H1 (cell line): ENCODE data around the gene PRR33. TPM values are rescaled to one million over a fixed set of nuclear protein-coding genes. Genes with fewer than 3 reads are reported as not detected.

Source experiments
- CTCF ChIA-PET: fragments of 300-600 bp; sonication (Branson Sonifier 250); formaldehyde crosslinking; loops from one replicate; lab custom pipeline; 2021; ENCODE audit not compliant: partially characterized antibody; lab: Charles Lee
- POLR2A ChIA-PET: fragments of 300-600 bp; sonication (Branson Sonifier 250); formaldehyde crosslinking; loops from one replicate; lab custom pipeline; 2021; ENCODE audit warnings: inconsistent platforms; ENCODE audit not compliant: partially characterized antibody; lab: Charles Lee
- DNase-seq, 2 experiments: peaks; one replicate each; pipeline versions ENCODE4 v3.0.0 to v3.0.0-alpha.2; 2010 to 2022; ENCODE audit warnings: low spot score in 2 of 2, low read depth in 1 of 2, mixed read lengths in 1 of 2
- FAIRE-seq: peaks from 2 replicates; lab custom pipeline; 2011; peaks lifted over from hg19 to GRCh38; lab: Jason Lieb, UNC
- H2AFZ ChIP-seq: 2 replicates; pipeline ENCODE4 v1.8.1; 2012; ENCODE audit warnings: low read length, inconsistent platforms
- H2AK5ac ChIP-seq: 2 replicates; pipeline ENCODE4 v1.6.1; 2013; ENCODE audit warnings: low read depth, low read length
- H2BK120ac ChIP-seq: replicated peaks from 2 replicates; pipeline ENCODE3; 2013; ENCODE audit warnings: low read depth, low read length, inconsistent platforms
- H2BK12ac ChIP-seq: 2 replicates; pipeline ENCODE4 v1.6.1; 2013; ENCODE audit warnings: low read depth, low read length
- H2BK15ac ChIP-seq: 2 replicates; pipeline ENCODE4 v1.6.1; 2013; ENCODE audit warnings: low read length
- H2BK20ac ChIP-seq: 2 replicates; pipeline ENCODE4 v1.6.1; 2013; ENCODE audit warnings: low read length
- H2BK5ac ChIP-seq: 2 replicates; pipeline ENCODE4 v1.6.1; 2013; ENCODE audit warnings: low read depth, low read length
- H3K14ac ChIP-seq: 2 replicates; pipeline ENCODE4 v1.6.1; 2013; ENCODE audit warnings: inconsistent platforms; ENCODE audit not compliant: insufficient read length
- H3K18ac ChIP-seq: 2 replicates; pipeline ENCODE4 v1.6.1; 2013; ENCODE audit warnings: low read length; ENCODE audit errors: extremely low read depth
- H3K23ac ChIP-seq: 2 replicates; pipeline ENCODE4 v1.6.1; 2013; ENCODE audit warnings: inconsistent platforms; ENCODE audit not compliant: insufficient read length
- H3K23me2 ChIP-seq: 2 replicates; pipeline ENCODE4 v1.6.1; 2013; ENCODE audit warnings: low read depth, low read length
- H3K27ac ChIP-seq: 2 replicates; pipeline ENCODE4 v1.6.1; 2011; ENCODE audit warnings: low read depth, low read length, inconsistent platforms
- H3K27me3 ChIP-seq, 4 experiments: replicated peaks in 1 of 4; 1 replicate in 1 of 4; 2 replicates in 3 of 4; pipeline versions ENCODE4 v1.6.1 to v1.8.1; 2011 to 2013; ENCODE audit warnings: low read length in 3 of 4, mild to moderate bottlenecking in 3 of 4, inconsistent platforms in 2 of 4, mixed read lengths in 2 of 4, moderate library complexity in 1 of 4; ENCODE audit not compliant: control insufficient read depth in 3 of 4, insufficient read depth in 3 of 4; ENCODE audit errors: extremely low read depth in 1 of 4
- H3K36me3 ChIP-seq, 4 experiments: 2 replicates each; pipeline versions ENCODE4 v1.6.1 to v1.8.1; 2011 to 2013; ENCODE audit warnings: mild to moderate bottlenecking in 4 of 4, low read length in 3 of 4, moderate library complexity in 2 of 4, control low read depth in 1 of 4, inconsistent platforms in 1 of 4; ENCODE audit not compliant: insufficient read depth in 4 of 4, control insufficient read depth in 2 of 4
- H3K4ac ChIP-seq: replicated peaks from 2 replicates; pipeline ENCODE3; 2013; ENCODE audit warnings: low read length, low read depth, mixed read lengths, inconsistent platforms; ENCODE audit not compliant: insufficient read length
- H3K4me1 ChIP-seq, 4 experiments: replicated peaks in 1 of 4; 1 replicate in 1 of 4; 2 replicates in 3 of 4; pipeline versions ENCODE4 v1.6.1 to v1.8.1; 2011 to 2013; ENCODE audit warnings: low read length in 3 of 4, inconsistent platforms in 2 of 4, mixed read lengths in 1 of 4; ENCODE audit not compliant: insufficient read depth in 4 of 4, control insufficient read depth in 3 of 4
- H3K4me2 ChIP-seq, 2 experiments: 2 replicates each; pipeline versions ENCODE4 v1.6.1 to v1.8.1; 2011 to 2013; ENCODE audit warnings: low read depth in 2 of 2, low read length in 2 of 2, control low read depth in 1 of 2, inconsistent platforms in 1 of 2, mild to moderate bottlenecking in 1 of 2; ENCODE audit not compliant: insufficient read depth in 1 of 2
- H3K4me3 ChIP-seq, 4 experiments: fragments of 200-600, 300-600 bp in 1 of 4; sonication (generic), shearing (Covaris generic), sonication (Bioruptor Twin) in 1 of 4; 2 replicates each; pipeline versions ENCODE4 v1.5.1 to v1.8.1; 2011 to 2016; ENCODE audit warnings: low read length in 4 of 4, low read depth in 3 of 4, control low read depth in 2 of 4, inconsistent platforms in 2 of 4, mild to moderate bottlenecking in 2 of 4, mixed read lengths in 1 of 4, moderate library complexity in 1 of 4; ENCODE audit not compliant: insufficient read depth in 2 of 4; ENCODE audit errors: extremely low read depth in 1 of 4
- H3K56ac ChIP-seq: replicated peaks from 2 replicates; pipeline ENCODE3; 2013; ENCODE audit warnings: low read depth, mild to moderate bottlenecking, mixed read lengths, low read length, inconsistent platforms; ENCODE audit not compliant: insufficient read length
- H3K79me1 ChIP-seq: 2 replicates; pipeline ENCODE4 v1.6.1; 2013; ENCODE audit warnings: low read depth, low read length, control low read depth
- H3K79me2 ChIP-seq, 2 experiments: 2 replicates each; pipeline versions ENCODE4 v1.6.1 to v1.8.1; 2012 to 2013; ENCODE audit warnings: low read length in 2 of 2, mild to moderate bottlenecking in 2 of 2, inconsistent platforms in 1 of 2; ENCODE audit not compliant: insufficient read depth in 2 of 2, control insufficient read depth in 1 of 2
- H3K9ac ChIP-seq, 4 experiments: replicated peaks in 1 of 4; 1 replicate in 1 of 4; 2 replicates in 3 of 4; pipeline versions ENCODE4 v1.6.1 to v1.8.1; 2011 to 2013; ENCODE audit warnings: low read depth in 3 of 4, low read length in 3 of 4, control low read depth in 2 of 4, mild to moderate bottlenecking in 2 of 4, moderate library complexity in 2 of 4, inconsistent platforms in 1 of 4; ENCODE audit errors: extremely low read depth in 1 of 4
- H3K9me3 ChIP-seq, 2 experiments: 2 replicates each; pipeline versions ENCODE4 v1.6.1 to v1.8.1; 2012 to 2013; ENCODE audit warnings: mild to moderate bottlenecking in 2 of 2, moderate library complexity in 2 of 2, control low read depth in 1 of 2, inconsistent platforms in 1 of 2, low read depth in 1 of 2, low read length in 1 of 2, mixed read lengths in 1 of 2; ENCODE audit not compliant: insufficient read depth in 2 of 2
- H4K20me1 ChIP-seq, 2 experiments: replicated peaks in 1 of 2; 2 replicates each; pipeline versions ENCODE3 to v1.8.1; 2011 to 2013; ENCODE audit warnings: inconsistent platforms in 2 of 2, low read length in 2 of 2, mild to moderate bottlenecking in 1 of 2; ENCODE audit not compliant: insufficient read depth in 2 of 2, control insufficient read depth in 1 of 2
- H4K5ac ChIP-seq: 2 replicates; pipeline ENCODE4 v1.6.1; 2013; ENCODE audit warnings: low read length, low read depth, mixed read lengths, inconsistent platforms; ENCODE audit not compliant: insufficient read length
- H4K8ac ChIP-seq: 2 replicates; pipeline ENCODE4 v1.8.0; 2013; ENCODE audit warnings: mild to moderate bottlenecking, moderate library complexity, low read length, inconsistent platforms; ENCODE audit not compliant: insufficient read depth; ENCODE audit errors: extremely low read depth
- H4K91ac ChIP-seq: replicated peaks from 2 replicates; pipeline ENCODE3; 2013; ENCODE audit warnings: low read length, mixed read lengths, inconsistent platforms; ENCODE audit not compliant: insufficient read length
- BCL11A ChIP-seq, 2 experiments: IDR thresholded peaks; one replicate each; pipeline ENCODE4 v1.6.1; 2011; ENCODE audit warnings: low read depth in 2 of 2, low read length in 2 of 2, mild to moderate bottlenecking in 2 of 2
- FOSL1 ChIP-seq: IDR thresholded peaks from 2 replicates; pipeline ENCODE4 v1.6.1; 2011; ENCODE audit warnings: mild to moderate bottlenecking, low read depth, low read length, moderate library complexity; ENCODE audit not compliant: insufficient read depth
- GABPA ChIP-seq: IDR thresholded peaks from 2 replicates; pipeline ENCODE4 v1.6.1; 2011; ENCODE audit warnings: mild to moderate bottlenecking, low read length, moderate library complexity, borderline replicate concordance; ENCODE audit not compliant: insufficient read depth
- KDM1A ChIP-seq: fragments of 200-600, 300-600 bp; sonication (generic); IDR thresholded peaks from 2 replicates; pipeline ENCODE4 v1.7.1; 2016; ENCODE audit warnings: mild to moderate bottlenecking, low read length, borderline replicate concordance
- KDM4A ChIP-seq: IDR thresholded peaks from one replicate; pipeline ENCODE4 v1.7.1; 2012; ENCODE audit warnings: low read depth, mild to moderate bottlenecking, moderate library complexity, low read length, inconsistent platforms; ENCODE audit not compliant: severe bottlenecking
- NANOG ChIP-seq: IDR thresholded peaks from 2 replicates; pipeline ENCODE4 v1.6.1; 2011; ENCODE audit warnings: low read length, low read depth, mild to moderate bottlenecking, inconsistent platforms; ENCODE audit not compliant: insufficient read depth, poor library complexity, severe bottlenecking
- POLR2A ChIP-seq, 2 experiments: IDR thresholded peaks; 1 replicate in 1 of 2; 2 replicates in 1 of 2; pipeline ENCODE4 v1.6.1; 2011; ENCODE audit warnings: low read depth in 2 of 2, low read length in 2 of 2, mild to moderate bottlenecking in 2 of 2; ENCODE audit errors: control extremely low read depth in 1 of 2
- RBBP5 ChIP-seq: IDR thresholded peaks from 2 replicates; pipeline ENCODE4 v1.7.1; 2012; ENCODE audit warnings: low read depth, mild to moderate bottlenecking, inconsistent platforms, low read length, moderate library complexity, borderline replicate concordance
- SAP30 ChIP-seq: fragments of 300-600 bp; sonication (generic); IDR thresholded peaks from 2 replicates; pipeline ENCODE4 v1.7.1; 2012; ENCODE audit warnings: low read length, moderate library complexity, mild to moderate bottlenecking, inconsistent platforms; ENCODE audit not compliant: insufficient read depth, insufficient replicate concordance
- SIRT6 ChIP-seq: IDR thresholded peaks from one replicate; pipeline ENCODE4 v1.7.1; 2012; ENCODE audit warnings: low read length, inconsistent platforms
- SP4 ChIP-seq: IDR thresholded peaks from 2 replicates; pipeline ENCODE4 v1.6.1; 2012; ENCODE audit warnings: low read length, inconsistent platforms
- TBP ChIP-seq: IDR thresholded peaks from 2 replicates; pipeline ENCODE4 v1.6.1; 2011; ENCODE audit warnings: low read depth, low read length, improper control_type of control experiment
- WGBS, 2 experiments: shearing (Covaris generic) in 1 of 2; methylation state at CpG; one replicate each; pipeline versions ENCODE4 v1.1.6 to v1.1.7; 2013 to 2015; ENCODE audit warnings: low lambda C conversion rate in 2 of 2, mixed read lengths in 2 of 2, inconsistent platforms in 1 of 2, low coverage in 1 of 2, missing lambda C conversion rate in 1 of 2; ENCODE audit not compliant: insufficient replicate concordance in 2 of 2, insufficient coverage in 1 of 2, insufficient read length in 1 of 2; ENCODE audit errors: extremely low coverage in 1 of 2, missing lambda C conversion rate in 1 of 2; 5-methylcytosine and 5-hydroxymethylcytosine counted together
- polyA plus RNA-seq, 7 experiments: library from polyadenylated mRNA; depleted of rRNA in 3 of 7; stranded (reverse) in 5 of 7; unstranded in 2 of 7; fragments of >200 nt in 5 of 7; fragments of 200-250 nt in 2 of 7; gene quantifications; 1 replicate in 5 of 7; 2 replicates in 1 of 7; 4 replicates in 1 of 7; pipeline versions ENCODE4 v1.2.1 to v1.2.3, GENCODE V29; 2011 to 2013; ENCODE audit warnings: missing spikeins in 2 of 7, mixed read lengths in 2 of 7
- total RNA-seq: library from RNA; stranded (reverse); fragmentation: NEBNext Ultra II Directional; extraction: Animal tissue kit (Norgen Biotek cat#: 25700); gene quantifications from 2 replicates; pipeline ENCODE4 v1.2.1, GENCODE V29; 2021

The PRR33 gene
- total and polyA plus RNA-seq, 2 of the 8 experiments (the other 6 are each of a cell fraction or from before 2014, with no cell fraction given) = 0.02 TPM; not detected in 1

- no peak overlapping the region for H3K14ac ChIP-seq
- no peaks in the 10 kb centered on the region for H3K79me2 ChIP-seq
- H3K27ac ChIP-seq = no peak overlapping the region
- H3K36me3 ChIP-seq = no peaks in the 10 kb centered on the region
- no peak overlapping the region for H4K8ac ChIP-seq
- H4K91ac ChIP-seq = no peak overlapping the region
- no peaks in the 10 kb centered on the region for H4K20me1 ChIP-seq
- H2AK5ac ChIP-seq = no peak overlapping the region
- FAIRE-seq = no peak
- H3K9me3 ChIP-seq = no peaks in the 10 kb centered on the region
- no peak overlapping the region for H3K56ac ChIP-seq
- H2BK120ac ChIP-seq = no peak overlapping the region
- CTCF ChIA-PET = interaction anchor here (0.6 to 5.5 kb wide), 20 partner anchors 9 to 286 kb away, joined by 3 to 156 read pairs (median 7); partner anchors contain the start of genes PRR33, SYT8 and TNNT3
- H2AFZ ChIP-seq = no peak overlapping the region
- peaks cover 0 to 5% (median 2%) of the 10 kb centered on the region in 4 experiments; a peak in 3 of 7 replicates for H3K4me1 ChIP-seq
- no peak overlapping the region for H2BK20ac ChIP-seq
- H2BK5ac ChIP-seq = no peak overlapping the region
- H4K5ac ChIP-seq = no peak overlapping the region
- DNase-seq = no peak
- WGBS, 2 experiments = 94% methylated on average over 12 of the region's 30 CpGs; no CpG with 5 or more reads in 1 of the 2 experiments
- no peak overlapping the region for H3K4me2 ChIP-seq
- H3K27me3 ChIP-seq = no peaks in the 10 kb centered on the region
- no peak overlapping the region for H2BK15ac ChIP-seq
- H3K23ac ChIP-seq = no peak overlapping the region
- H3K79me1 ChIP-seq = no peaks in the 10 kb centered on the region
- no peaks in the 10 kb centered on the region for H3K23me2 ChIP-seq
- H3K4me3 ChIP-seq = no peak overlapping the region
- POLR2A ChIA-PET = interaction anchor here (1.4 kb wide), 1 partner anchor 22 kb away, joined by 4 read pairs; no protein-coding TSS in a partner anchor
- no peak overlapping the region for H3K18ac ChIP-seq
- H3K4ac ChIP-seq = no peak overlapping the region
- no peak overlapping the region for H2BK12ac ChIP-seq
- no peak overlapping the region for H3K9ac ChIP-seq
- TF ChIP-seq KDM4A = no peak
- TF ChIP-seq BCL11A (IDR thresholded peaks at IDR 0.05; ENCODE audit: low read depth in 2 of 2, low read length in 2 of 2) = no peak
- no peak for TF ChIP-seq FOSL1
- no peak for TF ChIP-seq GABPA
- TF ChIP-seq POLR2A (IDR thresholded peaks at IDR 0.05; ENCODE audit: control extremely low read depth in 1 of 2, low read depth in 2 of 2, low read length in 2 of 2) = no peak
- TF ChIP-seq RBBP5 = no peak
- no peak for TF ChIP-seq KDM1A
- no peak for TF ChIP-seq SIRT6
- no peak for TF ChIP-seq SAP30
- TF ChIP-seq TBP = no peak
- no peak for TF ChIP-seq NANOG
- no peak for TF ChIP-seq SP4
Observed at GRCh38 chr11:1878137-1879031, 13.3 kb downstream of the PRR33 start.
